ENCODE results near the gene SLC6A8.
A peak's percentile ranks its signal among the peaks of the same experiment; 100 is the strongest.

SLC6A8 gene

GRCh38 chrX:153648358-153649177 is 39.2 kb upstream of the SLC6A8 start:
- DNase-seq (ENCODE audit: low spot score), result no peak

- DNase-seq (ENCODE audit: low spot score), result peak; percentile 40
Observed at GRCh38 chrX:153649178-153649914, 38.4 kb upstream of the SLC6A8 start.

- no peak for DNase-seq (ENCODE audit: low spot score)
Observed at GRCh38 chrX:153649915-153650782, 37.6 kb upstream of the SLC6A8 start.

GRCh38 chrX:153650959-153651358 is 36.8 kb upstream of the SLC6A8 start:
- no peak for DNase-seq (ENCODE audit: low spot score)

DNA sequence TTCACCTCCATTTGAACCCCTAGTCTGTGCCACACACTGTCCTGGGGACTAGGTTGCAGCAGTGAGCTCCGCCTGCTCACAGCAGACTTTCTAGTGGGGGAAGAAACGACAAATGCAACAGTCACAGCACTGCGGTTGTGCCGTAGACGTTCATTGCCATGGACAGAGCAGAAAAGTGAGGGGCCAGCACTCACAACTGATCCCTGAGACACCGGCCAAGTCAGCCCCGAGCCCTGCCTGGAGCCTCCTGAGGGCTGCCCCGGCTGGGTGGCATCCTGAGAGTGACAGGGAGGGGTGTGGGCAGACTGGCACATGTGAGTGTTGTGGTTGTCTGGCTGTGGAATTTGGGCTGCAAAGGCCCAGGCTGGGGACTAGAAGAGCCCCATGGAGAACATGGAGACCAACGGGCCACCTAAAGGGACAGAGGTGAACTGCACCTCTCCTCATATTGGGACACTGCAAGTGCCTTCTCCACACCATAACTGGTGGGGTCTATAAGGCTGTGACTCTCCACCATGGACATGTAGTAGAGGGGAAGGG is 36.1 kb upstream of the SLC6A8 start:
- no peak for DNase-seq (ENCODE audit: low spot score)

DNA sequence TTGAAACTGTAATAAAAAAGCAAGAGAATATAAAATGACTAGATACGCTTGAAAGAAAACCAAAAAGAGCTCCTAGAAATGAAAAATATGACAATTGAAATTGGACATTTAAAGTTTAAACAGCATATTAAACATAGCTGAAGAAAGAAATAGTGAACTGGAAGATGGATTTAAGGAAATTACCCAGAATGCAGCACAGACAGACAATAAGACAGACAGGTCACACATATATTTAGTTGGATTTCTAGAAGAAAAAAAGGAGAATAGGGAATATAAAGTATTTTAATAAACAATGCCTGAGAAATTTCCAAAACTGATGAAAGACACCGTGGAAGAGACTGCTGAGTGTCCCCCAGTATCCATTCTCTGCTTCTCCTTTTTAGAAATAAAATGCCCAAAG is 34.2 kb upstream of the SLC6A8 start:
- DNase-seq (ENCODE audit: low spot score), result no peak

GRCh38 chrX:153657161-153657560 is 30.6 kb upstream of the SLC6A8 start:
- no peak for DNase-seq (ENCODE audit: low spot score)

DNA sequence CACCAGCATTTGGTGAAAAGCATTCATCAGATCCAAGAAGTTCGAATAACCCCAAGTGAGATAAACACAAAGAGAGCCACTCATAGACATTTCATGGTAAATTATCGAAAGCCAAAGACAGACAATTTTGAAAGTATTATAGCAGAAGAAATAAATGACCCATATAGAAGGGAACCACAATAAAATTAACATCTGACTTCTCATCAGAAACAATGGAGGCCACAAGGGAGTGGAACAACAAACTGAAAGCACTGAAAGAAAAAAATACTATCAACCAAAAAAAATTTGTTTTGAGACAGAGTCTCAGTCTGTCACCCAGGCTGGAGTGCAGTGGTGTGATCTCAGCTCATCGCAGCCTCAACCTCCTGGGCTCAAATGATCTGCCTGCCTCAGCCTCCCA is 28.5 kb upstream of the SLC6A8 start:
- DNase-seq (ENCODE audit: low spot score), result no peak

DNA sequence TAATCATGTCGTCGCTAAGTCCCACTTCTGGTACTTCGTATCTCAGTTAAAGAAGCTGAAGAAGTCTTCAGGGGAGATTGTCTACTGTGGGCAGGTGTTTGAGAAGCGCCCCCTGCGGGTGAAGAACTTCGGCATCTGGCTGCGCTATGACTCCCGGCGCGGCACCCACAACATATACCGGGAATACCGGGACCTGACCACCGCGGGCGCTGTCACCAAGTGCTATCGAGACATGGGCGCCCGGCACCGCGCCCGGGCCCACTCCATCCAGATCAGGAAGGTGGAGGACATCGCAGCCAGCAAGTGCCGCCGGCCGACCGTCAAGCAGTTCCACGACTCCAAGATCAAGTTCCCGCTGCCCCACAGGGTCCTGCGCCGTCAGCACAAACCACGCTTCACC is 25.5 kb upstream of the SLC6A8 start:
- DNase-seq (ENCODE audit: low spot score), result peak; percentile 60

DNA sequence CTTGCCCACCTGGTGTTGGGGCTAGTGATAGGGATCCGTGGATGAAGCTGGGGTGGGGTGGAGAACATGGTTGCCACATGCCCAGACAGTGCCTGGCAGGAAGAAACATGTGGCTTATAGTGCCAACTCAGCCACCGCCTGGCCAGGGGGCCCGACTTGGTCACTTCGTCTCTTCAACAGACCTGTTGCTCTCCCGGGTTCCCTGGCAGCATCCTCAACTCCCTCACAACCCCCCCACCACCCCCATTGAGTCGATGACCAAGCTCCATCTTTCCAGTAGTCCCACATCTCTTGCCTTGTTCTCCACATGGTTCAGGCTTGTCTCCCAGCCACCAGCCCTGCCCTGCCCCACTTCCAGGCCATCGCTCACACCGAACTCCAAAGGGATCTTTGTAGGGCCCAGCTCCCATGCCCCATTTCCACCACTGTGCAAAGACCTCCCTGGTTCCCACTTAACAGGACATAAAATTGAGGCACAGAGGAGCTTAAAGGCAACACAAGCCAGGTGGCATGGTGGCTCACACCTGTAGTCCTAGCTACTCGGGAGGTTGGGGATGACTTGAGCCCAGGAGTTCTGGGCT is 21.9 kb upstream of the SLC6A8 start:
- no peak for DNase-seq (ENCODE audit: low spot score)

GRCh38 chrX:153667281-153667955 is 20.3 kb upstream of the SLC6A8 start:
- DNase-seq (ENCODE audit: low spot score), result no peak

- peak; percentile 82 for DNase-seq (ENCODE audit: low spot score)
Observed at GRCh38 chrX:153667956-153668396, 19.8 kb upstream of the SLC6A8 start.

- DNase-seq (ENCODE audit: low spot score), result no peak
Observed at GRCh38 chrX:153668423-153669173, 19.1 kb upstream of the SLC6A8 start.

DNA sequence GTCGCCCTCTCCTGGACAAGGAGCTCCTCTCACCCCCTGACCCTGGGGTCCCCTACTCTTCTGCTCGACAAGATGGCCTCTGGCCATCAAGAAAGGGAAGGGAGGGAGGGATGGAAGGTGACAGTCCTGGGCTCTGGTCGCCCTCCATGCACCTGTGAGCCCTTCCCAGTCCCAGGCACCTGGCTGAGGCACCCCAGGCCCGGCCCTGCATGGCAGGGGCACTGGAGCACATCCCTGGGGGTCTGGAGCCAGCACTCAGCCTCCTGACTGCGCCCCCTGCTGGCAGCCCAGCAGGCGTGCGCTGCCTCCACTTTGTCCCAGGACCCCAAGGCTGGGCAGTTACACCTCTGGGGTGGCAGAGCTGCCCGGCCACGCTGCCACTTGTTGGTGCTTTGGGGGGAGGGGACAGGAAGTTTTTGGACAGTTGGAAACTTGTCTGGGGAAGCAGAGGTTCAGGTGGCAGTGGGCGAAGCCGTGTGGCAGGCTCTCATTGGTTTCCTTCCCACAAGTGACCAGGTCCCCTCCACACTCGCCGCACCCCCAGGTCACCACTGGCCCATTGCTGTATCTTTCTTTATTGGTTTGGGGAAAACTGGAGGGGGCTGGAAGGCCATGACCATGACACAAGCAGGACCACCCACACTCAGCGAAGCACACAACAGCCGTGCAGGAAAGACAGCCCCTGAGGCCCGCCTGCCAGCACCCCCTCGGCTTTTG is 18.4 kb upstream of the SLC6A8 start:
- peak; percentile 46 for DNase-seq (ENCODE audit: low spot score)

- no peak for DNase-seq (ENCODE audit: low spot score)
Observed at GRCh38 chrX:153669901-153670731, 17.6 kb upstream of the SLC6A8 start.

DNA sequence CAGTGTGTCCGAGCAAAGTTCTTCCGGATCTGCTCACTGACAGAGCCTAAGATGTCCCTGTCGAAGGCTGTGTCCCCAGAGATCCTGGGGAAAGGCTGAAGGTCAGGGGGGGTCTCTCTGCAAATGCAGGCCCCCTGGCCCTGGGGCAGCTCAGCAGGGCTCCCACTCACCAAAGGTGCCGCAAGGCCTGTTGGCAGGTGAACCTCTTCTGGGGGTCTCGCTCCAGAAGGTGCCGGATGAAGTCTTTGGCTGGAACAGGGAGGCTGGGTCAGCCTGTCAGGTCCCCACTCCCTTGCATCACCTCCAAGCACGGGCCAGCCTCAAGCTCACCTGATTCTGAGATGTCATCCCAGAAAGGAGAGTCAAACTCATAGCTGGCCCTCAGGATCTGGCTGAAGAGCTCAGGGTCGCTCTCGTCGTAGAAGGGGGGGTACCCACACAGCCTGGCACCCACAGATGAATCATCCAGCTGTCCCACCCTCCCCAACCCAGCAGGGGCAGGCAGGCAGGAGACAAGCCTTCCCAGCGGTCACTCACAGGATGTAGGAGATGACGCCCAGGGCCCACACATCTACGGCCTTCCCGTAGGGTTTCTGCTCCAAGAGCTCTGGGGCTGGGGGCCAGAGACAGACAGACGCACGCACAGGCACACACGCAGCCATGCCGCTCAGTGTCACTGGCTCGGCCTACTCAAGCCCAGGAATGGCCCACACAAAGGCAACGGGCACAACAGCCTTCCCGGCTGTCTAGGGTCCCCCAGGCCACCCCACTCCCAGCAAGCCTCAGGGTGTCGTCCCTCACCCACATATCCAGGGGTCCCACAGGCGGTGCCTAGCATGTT is 16.8 kb upstream of the SLC6A8 start:
- no peak for DNase-seq (ENCODE audit: low spot score)
